Lower leg skin (tissue), 4 donors: ENCODE data around the gene TSC22D3. TPM values are rescaled to one million over a fixed set of nuclear protein-coding genes. Genes with fewer than 3 reads are reported as not detected.
"Not testable (repeated sequence)": the region's sequence is repeated elsewhere in the genome, so short reads cannot be mapped to it uniquely, and the experiment has no call there.

Experiments
- DNase-seq, 2 donors: peaks; one replicate each; pipeline ENCODE4 v3.0.0-alpha.2; 2019; ENCODE audit warnings: low spot score in 2 of 2
- H3K4me3 ChIP-seq: fragments of 200-600 bp; sonication (generic); 2 replicates; pipeline ENCODE4 v1.5.1; 2017; ENCODE audit warnings: mild to moderate bottlenecking, low read depth; ENCODE audit not compliant: poor library complexity, severe bottlenecking
- POLR2A ChIP-seq, 2 donors: fragments of 450-650 bp; IDR thresholded peaks; one replicate each; pipeline ENCODE4 v1.6.1; 2016 to 2017; ENCODE audit warnings: antibody characterized with exemption in 2 of 2, mild to moderate bottlenecking in 1 of 2, moderate library complexity in 1 of 2
- WGBS, 2 donors: methylation state at CpG; one replicate each; pipeline ENCODE4 v1.1.5; 2018; 5-methylcytosine and 5-hydroxymethylcytosine counted together
- intact Hi-C: fragments of 100-400 bp; cut with DNase I; formaldehyde crosslinking; loops from one replicate; pipeline ENCODE4 v1.15.0; 2023; ENCODE audit warnings: low total_unique reads
- total RNA-seq, 4 donors: library from RNA; depleted of rRNA; stranded (reverse); fragments of >200 nt; gene quantifications; one replicate each; pipeline ENCODE4 v1.1.0, GENCODE V29; 2016
- TF ChIP-seq, protein P1 (sequence below), 3 donors: fragments of 450-650 bp; IDR thresholded peaks; one replicate each; pipeline ENCODE4 v1.5.1; 2016; ENCODE audit warnings: antibody characterized with exemption in 3 of 3, mild to moderate bottlenecking in 3 of 3, moderate library complexity in 2 of 3

Gene TSC22D3
- total RNA-seq, 4 donors from 2014 or later, result 474 to 1,005 (median 756) TPM

DNA sequence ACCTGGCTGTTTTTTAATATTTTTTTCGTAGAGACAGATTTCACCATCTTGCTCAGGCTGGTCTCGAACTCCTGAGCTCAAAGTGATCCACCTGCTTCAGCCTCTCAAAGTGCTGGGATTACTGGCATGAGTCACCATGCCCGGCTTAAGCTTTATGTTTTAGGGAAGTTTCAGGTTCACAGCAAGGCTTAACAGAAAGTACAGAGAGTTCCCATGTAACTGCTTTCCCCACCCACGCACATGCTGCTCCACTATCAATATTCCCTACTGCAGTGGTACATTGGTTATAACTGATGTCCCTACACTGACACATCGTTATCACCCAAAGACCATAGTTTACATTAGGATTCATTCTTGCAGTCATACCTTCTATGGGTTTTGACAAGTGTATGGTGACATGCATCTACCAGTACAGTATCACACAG lies 84.6 kb downstream of the TSC22D3 start:
- DNase-seq, result peak in 1 of 2 donors; percentile 25
- intact Hi-C loops, result no loop called here
- H3K4me3 ChIP-seq, result no peak overlapping the region
- no peak for TF ChIP-seq POLR2A (IDR thresholded peaks at IDR 0.05)
- TF ChIP-seq, protein P1, sequence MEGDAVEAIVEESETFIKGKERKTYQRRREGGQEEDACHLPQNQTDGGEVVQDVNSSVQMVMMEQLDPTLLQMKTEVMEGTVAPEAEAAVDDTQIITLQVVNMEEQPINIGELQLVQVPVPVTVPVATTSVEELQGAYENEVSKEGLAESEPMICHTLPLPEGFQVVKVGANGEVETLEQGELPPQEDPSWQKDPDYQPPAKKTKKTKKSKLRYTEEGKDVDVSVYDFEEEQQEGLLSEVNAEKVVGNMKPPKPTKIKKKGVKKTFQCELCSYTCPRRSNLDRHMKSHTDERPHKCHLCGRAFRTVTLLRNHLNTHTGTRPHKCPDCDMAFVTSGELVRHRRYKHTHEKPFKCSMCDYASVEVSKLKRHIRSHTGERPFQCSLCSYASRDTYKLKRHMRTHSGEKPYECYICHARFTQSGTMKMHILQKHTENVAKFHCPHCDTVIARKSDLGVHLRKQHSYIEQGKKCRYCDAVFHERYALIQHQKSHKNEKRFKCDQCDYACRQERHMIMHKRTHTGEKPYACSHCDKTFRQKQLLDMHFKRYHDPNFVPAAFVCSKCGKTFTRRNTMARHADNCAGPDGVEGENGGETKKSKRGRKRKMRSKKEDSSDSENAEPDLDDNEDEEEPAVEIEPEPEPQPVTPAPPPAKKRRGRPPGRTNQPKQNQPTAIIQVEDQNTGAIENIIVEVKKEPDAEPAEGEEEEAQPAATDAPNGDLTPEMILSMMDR (IDR thresholded peaks at IDR 0.05), result no peak
- 87 to 90% methylated on average over 5 of the region's 5 CpGs for whole genome bisulfite sequencing, 2 donors

DNA sequence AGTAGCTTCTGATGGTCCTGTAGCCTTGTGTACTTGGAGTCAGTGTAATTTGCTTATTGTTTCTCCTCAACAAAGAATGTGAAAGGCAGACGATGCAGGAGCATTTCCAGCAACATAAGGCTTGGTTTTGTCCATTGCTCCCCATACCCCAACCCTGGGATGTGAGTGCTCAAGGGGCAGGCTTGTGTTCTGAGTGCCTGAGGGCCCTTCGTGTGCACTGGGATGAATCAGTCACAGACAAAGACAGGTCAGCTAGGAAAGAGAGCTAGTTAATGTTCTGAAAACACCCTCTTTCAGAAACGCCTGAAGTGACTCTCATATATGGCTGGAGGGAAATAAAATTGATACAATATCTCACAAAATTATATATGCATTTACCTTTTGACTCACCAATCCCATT lies 88.1 kb downstream of the TSC22D3 start:
- WGBS, 2 donors, result 68 to 69% methylated on average over 3 of the region's 3 CpGs
- intact Hi-C loops, result no loop called here
- DNase-seq, result peak in 1 of 2 donors; percentile 36
- TF ChIP-seq, protein P1 (IDR thresholded peaks at IDR 0.05), result no peak
- no peak for TF ChIP-seq POLR2A (IDR thresholded peaks at IDR 0.05)
- no peak overlapping the region for H3K4me3 ChIP-seq

DNA sequence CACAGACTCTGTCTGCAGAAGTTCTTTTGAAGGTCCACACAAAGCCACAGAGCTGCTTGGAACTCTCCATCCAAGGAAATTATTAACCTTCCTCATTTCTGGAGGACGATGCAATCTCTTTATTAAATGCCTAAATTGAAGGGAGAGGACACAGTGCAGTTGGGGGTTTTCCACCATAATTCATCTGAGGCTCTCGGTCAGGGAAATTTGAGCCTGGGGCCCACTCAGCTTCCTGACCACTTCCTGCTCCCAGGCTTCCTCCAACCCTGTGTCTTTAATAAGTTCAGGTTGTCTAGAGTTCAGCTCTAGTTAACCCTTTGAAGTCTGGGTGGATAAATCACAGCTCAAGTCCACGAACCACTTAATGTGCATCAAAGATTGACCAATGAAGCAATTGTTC lies 88.8 kb downstream of the TSC22D3 start:
- intact Hi-C loops, result no loop called here

DNA sequence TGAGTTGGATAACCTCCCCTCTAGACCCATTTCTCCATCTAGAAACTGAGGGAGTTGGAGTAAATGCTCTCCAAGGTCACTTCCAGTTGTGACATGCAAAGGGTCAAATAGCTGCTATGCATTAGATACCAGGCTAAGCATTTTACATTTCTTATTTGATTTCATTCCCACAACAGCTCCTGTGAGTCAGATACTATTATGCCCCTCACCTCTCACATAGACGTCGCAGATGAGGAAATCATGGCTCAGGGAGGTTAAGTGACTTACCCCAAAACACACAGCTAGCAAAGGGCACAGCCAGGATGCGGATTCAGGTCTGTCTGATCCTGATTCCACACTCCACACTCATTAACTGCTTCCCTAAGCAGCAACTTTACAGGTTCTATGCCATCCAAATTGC lies 89.6 kb downstream of the TSC22D3 start:
- no peak for DNase-seq
- no peak overlapping the region for H3K4me3 ChIP-seq
- no peak for TF ChIP-seq POLR2A (IDR thresholded peaks at IDR 0.05)
- TF ChIP-seq, protein P1 (IDR thresholded peaks at IDR 0.05), result no peak
- intact Hi-C loops, result no loop called here
- 61 to 81% methylated on average over 3 of the region's 3 CpGs for WGBS, 2 donors

More for the DNA sequence above, 88.8 kb downstream of the TSC22D3 start:
- no peak for TF ChIP-seq POLR2A (IDR thresholded peaks at IDR 0.05)
- TF ChIP-seq, protein P1 (IDR thresholded peaks at IDR 0.05), result no peak
- WGBS, 2 donors, result 42 to 59% methylated on average over 3 of the region's 3 CpGs
- no peak overlapping the region for H3K4me3 ChIP-seq
- peak in 1 of 2 donors; percentile 48 for DNase-seq

DNA sequence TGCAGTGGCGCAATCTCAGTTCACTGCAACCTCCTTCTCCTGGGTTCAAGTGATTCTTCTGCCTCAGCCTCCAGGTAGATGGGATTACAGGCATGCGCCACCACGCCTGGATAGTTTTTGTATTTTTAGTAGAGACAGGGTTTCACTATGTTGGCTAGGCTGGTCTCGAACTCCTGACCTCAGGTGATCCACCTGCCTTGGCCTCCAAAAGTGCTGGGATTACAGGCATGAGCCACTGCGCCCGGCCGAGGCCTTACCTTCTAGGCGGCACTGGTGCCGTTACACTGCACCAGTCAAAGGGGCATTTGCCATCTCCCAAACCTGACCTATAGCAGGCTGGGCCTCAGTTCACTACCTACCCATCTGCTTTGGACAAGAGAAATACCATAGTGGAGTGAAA lies 90.0 kb downstream of the TSC22D3 start:
- H3K4me3 ChIP-seq, intact Hi-C loops: not testable (repeated sequence)
- DNase-seq, result peak in 1 of 2 donors; percentile 54
- WGBS, 2 donors, result 87 to 93% methylated on average over 9 of the region's 9 CpGs

DNA sequence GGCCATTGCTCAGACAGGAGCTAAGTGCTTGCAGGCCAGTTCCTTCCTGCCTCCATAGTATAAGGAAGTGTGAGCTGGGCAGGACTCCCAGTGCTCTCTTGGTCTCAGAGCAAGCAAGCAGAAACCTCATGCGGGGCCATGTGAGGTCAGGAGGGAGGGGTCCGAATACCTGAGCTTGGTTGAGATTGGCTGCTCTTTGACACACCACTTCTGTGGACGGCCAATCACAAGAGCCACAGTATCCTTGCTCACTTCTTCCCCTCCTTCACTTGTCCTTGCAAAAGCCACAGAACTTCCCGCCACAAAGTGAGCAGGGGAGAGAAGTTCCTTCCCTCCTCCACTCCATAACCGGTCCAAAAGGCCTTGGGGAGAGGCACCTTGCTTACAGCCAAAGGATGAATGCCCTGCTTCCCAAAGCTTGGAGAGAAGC lies 90.6 kb downstream of the TSC22D3 start:
- DNase-seq, result peak; percentile 87 to 95

More for the DNA sequence above, 90.6 kb downstream of the TSC22D3 start:
- no peak for TF ChIP-seq POLR2A (IDR thresholded peaks at IDR 0.05)
- TF ChIP-seq, protein P1 (IDR thresholded peaks at IDR 0.05), result no peak
- H3K4me3 ChIP-seq, result no peak overlapping the region
- 18 to 44% methylated on average over 2 to 5 of the region's 5 CpGs for WGBS, 2 donors
- intact Hi-C loops, result no loop called here
